Middle frontal gyrus (tissue), 1 donor: ENCODE measurements around the gene PLEKHA4.
"Not testable (repeated sequence)": the region's sequence is repeated elsewhere in the genome, so short reads cannot be mapped to it uniquely, and the experiment has no call there.

Experiments used
- DNase-seq: peaks from one replicate; pipeline ENCODE4 v3.0.0-alpha.2; 2015; ENCODE audit warnings: low spot score; ENCODE audit errors: extremely low spot score

PLEKHA4 gene

DNA sequence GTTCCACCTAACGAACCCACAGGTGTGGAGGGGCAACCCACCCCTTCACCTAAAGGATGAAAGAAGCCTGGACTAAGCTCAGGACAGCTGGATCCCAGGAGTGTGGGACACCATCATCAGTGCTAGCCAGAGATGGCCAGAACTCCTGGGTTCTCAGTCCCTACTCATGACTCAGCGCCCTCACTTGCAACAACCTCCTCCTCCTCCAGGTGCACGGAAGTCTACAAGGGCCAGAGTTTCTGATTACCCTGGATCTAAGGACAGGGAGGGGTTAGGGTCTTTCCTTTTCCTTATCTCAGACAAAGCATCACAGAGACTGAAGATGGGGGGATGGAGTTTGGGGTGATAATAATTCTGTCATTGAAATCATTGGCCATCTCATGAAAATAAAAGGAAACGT lies 22.1 kb upstream of the PLEKHA4 start:
- no peak for DNase-seq

DNA sequence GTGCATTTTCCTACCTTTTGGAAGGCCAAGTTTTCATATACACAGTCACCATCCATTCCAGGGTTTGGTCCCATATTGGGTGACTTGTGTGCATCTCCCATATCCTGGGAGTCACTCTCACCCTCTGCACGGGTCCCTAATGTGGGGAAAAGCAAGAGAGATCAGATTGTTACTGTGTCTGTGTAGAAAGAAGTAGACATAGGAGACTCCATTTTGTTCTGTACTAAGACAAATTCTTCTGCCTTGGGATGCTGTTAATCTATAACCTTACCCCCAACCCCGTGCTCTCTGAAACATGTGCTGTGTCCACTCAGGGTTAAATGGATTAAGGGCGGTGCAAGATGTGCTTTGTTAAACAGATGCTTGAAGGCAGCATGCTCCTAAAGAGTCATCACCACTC lies 21.1 kb upstream of the PLEKHA4 start:
- not testable (repeated sequence) for DNase-seq

DNA sequence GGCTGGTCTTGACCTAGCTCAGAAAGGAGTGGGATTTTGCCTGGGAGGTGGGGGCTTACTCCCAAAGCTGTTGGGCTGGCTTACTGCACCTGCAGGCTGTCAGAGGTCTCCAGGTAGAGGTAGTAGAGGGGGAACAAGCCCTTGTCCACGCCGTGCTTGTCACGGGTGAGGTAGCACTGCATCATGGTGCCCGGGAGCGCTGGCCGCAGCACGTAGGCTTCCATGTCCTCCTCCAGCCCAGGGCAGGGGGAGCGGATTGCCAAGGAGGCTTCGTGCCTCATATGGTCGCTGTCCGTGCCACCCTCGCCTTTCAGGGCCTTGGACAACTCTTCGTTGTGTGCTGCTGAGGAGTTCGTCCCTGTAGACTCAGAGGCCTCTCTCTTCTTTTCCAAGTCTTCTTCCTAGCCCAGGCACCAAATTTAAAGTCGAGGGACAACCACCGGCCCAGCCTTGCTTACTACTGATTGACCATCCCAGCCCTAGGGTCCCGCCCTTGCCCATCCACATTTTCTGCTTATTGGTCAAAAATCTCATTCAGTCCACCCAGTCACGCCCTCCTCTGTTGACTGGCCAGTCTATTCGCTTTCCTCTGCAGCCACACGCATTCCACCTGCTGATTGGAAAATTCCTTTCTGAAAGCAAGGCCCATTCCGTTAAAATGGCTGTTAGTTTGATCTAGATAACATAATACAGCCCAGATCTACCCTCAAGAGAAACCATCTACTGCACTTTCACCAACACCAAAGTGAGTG lies 19.6 kb upstream of the PLEKHA4 start:
- no peak for DNase-seq

DNA sequence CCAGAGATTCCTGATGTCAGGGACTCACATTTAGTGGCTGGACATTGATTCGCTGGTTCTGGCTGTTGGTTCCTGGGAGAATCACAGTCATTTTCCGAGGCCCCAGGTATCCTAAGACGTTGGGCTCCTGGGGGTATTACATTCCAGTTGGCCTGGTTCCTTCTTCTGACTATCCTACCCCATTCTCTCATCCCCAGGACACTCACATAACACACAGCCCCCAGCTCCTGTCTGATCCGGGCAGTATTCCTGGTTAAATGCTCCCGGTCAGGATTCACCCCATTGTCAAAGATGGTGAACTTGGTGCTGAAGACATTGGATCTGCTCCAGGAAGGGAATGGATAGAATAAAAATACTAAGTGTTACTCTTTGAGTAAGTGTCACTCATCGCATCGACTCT lies 15.3 kb upstream of the PLEKHA4 start:
- DNase-seq: no peak

DNA sequence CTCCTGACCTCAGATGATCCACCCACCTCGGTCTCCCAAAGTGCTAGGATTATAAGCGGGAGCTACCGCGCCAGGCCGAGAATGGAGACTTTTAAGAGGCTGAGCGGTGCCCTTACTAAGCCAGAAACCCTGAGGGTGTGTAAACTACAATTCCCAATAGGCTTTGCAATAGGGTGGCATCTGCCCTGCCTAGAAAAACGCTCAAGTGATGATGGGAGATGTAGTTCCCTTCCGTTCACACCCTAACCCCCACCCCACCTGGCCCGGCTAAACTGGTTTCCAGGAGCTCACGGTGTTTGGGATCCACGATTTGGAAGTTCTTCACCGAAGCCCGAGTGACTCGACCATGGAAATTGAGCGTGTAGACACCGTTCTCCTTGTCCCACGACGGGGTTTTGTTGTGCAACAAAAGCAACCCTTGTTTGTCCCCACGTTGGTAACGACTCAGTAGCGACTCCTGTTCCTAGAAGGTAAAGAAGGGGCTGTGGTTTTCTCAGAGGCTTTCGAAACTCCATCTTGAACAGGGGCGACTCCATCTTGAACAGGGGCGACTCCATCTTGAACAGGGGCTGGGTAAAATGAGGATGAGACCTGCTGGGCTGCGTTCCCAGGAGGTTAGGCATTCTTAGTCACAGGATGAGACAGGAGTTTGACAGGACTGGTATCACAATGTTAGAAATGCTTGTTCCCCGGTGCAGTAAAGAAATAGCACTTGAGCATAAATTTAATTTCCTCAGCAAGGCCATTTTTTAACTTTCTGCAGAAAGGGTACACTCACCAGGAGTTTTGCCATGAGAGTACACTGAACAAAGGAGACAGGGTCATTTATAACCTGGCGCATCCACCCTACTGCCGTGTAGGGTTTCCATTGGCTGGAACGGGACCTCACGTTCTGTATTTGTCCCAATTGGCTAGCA lies 13.6 kb upstream of the PLEKHA4 start:
- no peak for DNase-seq

DNA sequence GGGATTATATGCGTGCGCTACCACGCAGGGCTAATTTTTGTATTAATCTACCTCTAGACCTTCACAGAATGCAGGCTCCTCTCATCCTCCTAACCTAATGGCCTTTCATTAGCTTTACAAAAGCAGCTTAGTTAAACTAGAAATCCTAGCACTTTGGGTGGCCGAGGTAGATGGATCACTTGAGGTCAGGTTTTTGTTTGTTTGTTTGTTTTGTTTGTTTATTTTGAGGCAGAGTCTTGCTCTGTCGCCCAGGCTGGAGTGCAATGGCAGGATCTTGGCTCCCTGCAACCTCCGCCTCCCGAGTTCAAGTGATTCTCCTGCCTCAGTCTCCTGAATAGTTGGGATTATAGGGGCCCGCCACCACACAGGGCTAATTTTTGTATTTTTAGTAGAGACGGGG lies 11.3 kb upstream of the PLEKHA4 start:
- DNase-seq: not testable (repeated sequence)

DNA sequence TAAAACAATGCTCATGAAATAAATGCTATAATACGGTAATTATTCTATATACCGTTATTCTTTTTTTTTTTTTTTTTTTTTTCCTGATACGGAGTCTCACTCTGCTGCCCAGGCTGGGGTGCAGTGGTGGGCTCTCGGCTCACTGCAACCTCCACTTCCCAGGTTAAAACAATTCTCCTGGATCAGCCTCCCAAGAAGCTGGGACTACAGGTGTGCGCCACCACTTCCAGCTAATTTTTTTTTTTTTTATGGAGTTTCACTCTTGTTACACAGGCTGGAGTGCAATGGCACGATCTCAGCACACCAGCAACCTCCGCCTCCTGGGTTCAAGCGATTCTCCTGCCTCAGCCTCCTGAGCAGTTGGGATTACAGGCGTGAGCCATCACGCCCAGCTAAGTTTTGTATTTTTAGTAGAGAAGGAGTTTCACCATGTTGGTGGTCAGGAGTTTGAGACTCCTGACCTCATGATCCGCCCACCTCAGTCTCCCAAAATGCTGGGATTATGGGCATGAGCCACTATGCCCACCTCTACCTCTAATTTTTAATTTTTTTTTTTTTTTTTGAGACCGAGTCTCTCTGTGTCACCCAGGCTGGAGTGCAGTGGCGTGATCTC lies 10.7 kb upstream of the PLEKHA4 start:
- no peak for DNase-seq

DNA sequence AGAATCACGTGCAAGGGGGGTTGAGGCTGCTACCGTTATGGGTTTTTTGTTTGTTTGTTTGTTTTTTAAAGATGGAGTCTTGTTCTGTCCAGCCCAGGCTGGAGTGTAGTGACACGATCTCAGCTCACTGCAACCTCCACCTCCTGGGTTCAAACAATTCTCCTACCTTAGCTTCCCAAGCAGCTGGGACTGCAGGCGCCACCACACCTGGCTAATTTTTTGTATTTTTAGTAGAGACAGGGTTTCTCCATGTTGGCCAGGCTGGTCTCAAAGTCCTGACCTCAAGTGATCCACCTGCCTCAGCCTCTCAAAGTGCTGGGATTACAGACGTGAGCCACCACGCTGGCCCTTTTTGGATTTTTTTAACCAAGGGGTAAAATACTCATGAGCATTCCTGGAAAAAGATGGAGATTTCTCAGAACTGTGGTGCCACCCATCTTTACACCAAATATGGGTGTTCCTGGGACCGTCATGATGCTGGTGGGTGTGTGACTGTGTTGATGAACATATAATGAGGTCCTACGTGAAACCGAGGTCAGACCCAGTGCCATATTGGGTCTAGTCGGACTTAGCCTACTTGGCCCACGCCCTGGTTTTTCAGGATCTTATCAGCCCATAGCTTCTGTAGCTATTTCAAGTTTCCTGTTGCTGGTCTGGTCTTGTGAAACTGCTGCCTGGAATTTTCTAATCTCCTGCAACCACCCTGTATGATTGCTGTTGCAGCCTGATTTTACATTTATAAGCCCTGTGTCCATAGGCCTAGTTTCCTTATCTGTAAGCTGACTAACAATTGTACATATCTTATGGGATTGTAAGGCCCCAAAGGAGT lies 10.0 kb upstream of the PLEKHA4 start:
- no peak for DNase-seq

DNA sequence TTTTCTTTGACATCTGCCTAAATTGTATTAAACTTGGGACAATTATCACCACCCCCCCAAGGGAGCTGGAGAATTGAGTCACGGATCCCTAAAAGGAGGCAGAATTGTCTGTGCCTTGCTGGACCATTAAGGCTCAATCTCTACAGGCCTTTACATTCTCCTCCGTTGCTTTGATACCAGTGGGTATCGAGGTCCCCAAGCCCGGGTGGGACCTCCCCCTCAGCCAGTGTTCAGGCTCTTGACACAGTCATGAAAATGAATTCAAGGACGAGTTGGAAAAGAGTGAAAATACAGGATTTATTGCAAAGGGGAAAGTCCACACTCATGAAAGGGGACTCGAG lies 9.4 kb upstream of the PLEKHA4 start:
- no peak for DNase-seq

DNA sequence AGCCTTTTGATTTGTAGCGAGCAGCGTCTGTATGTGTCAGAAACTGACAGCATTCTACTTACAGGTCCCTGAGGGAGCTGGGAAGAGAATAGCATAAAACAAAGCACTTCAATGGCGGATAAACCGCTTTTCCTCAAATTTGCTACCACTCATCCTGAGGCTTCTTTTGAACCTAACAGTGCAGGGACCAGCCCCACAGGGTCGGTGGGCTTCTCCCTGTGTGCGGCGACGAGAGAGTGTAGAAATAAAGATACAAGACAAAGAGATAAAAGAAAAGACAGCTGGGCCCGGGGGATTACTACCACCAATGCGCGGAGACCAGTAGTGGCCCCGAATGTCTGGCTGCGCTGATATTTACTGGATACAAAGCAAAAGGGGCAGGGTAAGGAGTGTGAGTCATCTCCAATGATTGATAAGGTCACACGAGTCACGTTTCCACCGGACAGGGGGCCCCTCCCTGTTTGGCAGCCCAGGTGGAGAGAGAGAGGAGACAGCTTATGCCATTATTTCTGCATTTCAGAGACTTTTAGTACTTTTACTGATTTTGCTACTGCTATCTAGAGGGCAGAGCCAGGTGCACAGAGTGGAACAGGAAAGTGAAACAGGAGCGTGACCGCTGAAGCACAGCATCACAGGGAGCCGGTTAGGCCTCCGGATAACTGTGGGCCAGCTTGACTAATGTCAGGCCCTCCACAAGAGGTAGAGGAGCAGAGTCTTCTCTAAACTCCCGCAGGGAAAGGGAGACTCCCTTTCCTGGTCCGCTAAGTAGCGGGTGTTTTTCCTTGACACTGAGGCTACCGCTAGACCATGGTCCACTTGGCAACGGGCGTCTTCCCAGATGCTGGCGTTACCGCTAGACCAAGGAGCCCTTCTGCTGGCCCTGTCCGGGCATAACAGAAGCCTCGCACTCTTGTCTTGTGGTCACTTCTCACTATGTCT lies 7.9 kb upstream of the PLEKHA4 start:
- DNase-seq: not testable (repeated sequence)

DNA sequence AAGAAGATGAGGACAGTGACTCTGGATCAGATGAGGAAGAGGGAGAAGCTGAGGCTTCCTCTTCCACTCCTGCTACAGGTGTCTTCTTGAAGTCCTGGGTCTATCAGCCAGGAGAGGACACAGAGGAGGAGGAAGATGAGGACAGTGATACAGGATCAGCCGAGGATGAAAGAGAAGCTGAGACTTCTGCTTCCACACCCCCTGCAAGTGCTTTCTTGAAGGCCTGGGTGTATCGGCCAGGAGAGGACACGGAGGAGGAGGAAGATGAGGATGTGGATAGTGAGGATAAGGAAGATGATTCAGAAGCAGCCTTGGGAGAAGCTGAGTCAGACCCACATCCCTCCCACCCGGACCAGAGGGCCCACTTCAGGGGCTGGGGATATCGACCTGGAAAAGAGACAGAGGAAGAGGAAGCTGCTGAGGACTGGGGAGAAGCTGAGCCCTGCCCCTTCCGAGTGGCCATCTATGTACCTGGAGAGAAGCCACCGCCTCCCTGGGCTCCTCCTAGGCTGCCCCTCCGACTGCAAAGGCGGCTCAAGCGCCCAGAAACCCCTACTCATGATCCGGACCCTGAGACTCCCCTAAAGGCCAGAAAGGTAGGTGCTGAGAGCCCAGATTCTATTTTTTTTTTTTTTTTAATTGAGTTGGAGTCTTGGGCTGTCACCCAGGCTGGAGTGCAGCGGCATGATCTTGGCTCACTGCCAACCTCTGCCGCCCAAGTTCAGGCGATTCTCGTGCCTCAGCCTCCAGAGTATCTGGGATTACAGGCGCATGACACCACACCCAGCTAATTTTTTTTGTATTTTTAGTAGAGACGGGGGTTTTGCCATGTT lies 6.1 kb upstream of the PLEKHA4 start:
- DNase-seq: no peak

DNA sequence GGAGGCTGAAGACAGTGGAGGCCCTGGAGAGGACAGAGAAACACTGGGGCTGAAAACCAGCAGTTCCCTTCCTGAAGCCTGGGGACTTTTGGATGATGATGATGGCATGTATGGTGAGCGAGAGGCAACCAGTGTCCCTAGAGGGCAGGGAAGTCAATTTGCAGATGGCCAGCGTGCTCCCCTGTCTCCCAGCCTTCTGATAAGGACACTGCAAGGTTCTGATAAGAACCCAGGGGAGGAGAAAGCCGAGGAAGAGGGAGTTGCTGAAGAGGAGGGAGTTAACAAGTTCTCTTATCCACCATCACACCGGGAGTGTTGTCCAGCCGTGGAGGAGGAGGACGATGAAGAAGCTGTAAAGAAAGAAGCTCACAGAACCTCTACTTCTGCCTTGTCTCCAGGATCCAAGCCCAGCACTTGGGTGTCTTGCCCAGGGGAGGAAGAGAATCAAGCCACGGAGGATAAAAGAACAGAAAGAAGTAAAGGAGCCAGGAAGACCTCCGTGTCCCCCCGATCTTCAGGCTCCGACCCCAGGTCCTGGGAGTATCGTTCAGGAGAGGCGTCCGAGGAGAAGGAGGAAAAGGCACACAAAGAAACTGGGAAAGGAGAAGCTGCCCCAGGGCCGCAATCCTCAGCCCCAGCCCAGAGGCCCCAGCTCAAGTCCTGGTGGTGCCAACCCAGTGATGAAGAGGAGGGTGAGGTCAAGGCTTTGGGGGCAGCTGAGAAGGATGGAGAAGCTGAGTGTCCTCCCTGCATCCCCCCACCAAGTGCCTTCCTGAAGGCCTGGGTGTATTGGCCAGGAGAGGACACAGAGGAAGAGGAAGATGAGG lies 5.3 kb upstream of the PLEKHA4 start:
- DNase-seq: no peak

DNA sequence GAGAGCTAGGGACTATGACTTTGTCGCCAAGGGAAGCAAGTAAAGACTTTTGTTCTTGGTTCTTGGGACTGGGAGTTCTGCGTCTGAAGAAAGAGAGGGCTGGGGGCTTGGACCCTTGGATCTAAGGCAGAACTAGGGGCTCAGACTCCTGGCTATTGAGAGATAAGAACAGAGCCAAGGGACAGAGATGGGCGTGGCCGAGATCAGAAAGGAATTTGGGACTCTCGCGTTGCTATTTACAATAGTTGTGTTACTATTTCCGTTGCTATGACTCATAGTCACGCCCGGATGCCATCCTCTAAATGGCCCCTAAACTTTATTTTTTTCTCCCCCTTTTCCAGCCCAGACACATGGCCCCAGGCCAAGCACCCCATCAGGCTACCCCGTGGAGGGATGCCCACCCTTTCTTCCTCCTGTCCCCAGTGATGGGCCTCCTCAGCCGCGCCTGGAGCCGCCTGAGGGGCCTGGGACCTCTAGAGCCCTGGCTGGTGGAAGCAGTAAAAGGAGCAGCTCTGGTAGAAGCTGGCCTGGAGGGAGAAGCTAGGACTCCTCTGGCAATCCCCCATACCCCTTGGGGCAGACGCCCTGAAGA lies 4.6 kb upstream of the PLEKHA4 start:
- peak; percentile 39 for DNase-seq

DNA sequence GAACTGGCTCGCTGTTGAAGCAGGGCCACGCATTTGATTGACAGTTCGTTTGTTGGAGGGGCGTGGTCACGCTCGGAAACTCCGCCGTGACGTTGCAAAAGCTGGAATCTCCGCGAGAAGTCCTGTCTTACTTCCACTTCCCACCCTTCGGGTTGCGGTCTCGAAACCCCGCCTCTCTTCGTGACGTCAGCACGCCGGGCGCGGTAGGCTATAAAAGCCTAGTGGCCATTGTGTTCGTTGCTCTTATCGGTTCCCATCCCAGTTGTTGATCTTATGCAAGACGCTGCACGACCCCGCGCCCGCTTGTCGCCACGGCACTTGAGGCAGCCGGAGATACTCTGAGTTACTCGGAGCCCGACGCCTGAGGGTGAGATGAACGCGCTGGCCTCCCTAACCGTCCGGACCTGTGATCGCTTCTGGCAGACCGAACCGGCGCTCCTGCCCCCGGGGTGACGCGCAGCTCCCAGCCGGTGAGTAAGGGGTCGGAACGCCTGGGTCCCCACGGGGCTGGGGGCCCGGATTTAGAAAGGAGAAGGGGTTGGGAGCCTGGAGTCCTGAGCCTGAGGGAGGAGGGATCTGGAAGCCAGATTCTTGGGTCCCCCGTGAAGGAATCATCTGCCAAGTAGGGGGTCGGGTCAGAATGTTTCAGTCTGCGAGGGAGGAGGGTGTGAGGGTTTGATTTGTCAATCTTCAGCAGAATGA lies 3.9 kb upstream of the PLEKHA4 start, which contains the start of gene PPP1R15A:
TSS of gene PPP1R15A (plus strand) at position 240 of the 702 bp plus-strand sequence. CDS start 813 bp downstream, outside the sequence.
- peak; percentile 95 for DNase-seq

DNA sequence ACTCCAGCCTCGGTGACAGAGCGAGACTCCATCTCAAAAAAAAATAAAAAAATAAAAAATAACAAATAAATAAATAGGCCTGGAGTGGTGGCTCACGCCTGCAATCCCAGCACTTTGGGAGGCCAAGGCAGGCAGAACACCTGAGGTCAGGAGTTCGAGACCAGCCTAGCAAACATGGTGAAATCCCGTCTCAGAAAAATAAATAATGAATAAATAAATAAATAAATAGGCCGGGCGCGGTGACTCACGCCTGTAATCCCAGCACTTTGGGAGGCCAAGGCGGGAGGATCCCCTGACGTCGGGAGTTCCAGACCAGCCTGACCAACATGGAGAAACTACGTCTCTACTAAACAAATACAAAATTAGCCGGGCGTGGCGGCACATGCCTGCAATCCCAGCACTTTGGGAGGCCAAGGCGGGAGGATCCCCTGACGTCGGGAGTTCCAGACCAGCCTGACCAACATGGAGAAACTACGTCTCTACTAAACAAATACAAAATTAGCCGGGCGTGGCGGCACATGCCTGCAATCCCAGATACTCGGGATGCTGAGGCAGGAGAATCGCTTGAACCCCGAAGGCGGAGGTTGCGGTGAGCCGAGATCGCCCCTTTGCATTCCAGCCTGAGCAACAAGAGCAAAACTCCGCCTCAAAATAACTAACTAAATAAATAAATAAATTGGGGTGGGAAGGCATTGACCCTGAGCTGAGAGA lies 3.2 kb upstream of the PLEKHA4 start:
- not testable (repeated sequence) for DNase-seq

DNA sequence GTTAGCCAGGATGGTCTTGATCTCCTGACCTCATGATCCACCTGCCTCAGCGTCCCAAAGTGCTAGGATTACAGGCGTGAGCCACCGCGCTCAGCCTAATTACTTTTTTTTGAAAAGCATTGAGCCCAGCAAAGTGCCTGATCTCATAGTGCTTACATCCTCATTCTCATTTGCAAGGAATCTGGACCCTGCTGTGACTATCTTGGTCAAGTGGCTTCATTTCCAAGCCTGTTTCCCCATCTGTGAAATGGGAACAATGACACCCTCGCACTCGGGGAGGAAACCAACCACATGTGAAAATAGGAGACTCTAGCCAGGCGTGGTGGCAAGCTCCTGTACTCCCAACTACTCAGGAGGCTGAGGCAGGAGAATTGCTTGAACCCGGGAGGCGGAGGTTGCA lies 1.6 kb upstream of the PLEKHA4 start:
- DNase-seq: no peak

DNA sequence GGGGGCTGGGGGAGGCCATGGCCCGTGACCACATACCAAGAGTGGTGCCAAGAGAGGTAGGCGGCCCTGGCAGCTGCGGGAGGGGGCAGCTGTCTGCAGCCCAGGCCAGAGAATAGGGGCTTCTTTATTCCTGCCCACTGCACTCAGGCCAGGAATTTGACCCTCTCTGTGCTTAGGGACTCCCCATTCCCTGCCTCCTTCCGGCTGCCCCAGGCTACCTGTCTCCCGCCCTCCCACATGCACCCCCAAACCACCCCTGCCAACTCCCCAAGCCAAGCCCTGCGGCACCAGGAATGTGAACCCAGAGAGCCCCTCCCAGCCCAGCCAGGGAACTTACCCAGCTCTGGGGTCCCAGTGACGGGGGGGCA lies 687 bp downstream of the PLEKHA4 start:
- no peak for DNase-seq
